ENCODE measurements around the gene POLR1E. TPM values are rescaled to one million over a fixed set of nuclear protein-coding genes. Genes with fewer than 3 reads are reported as not detected.
"Not testable (repeated sequence)": the region's sequence is repeated elsewhere in the genome, so short reads cannot be mapped to it uniquely, and the experiment has no call there.

Gene POLR1E
- total RNA-seq, 1 donor from 2014 or later: 23.2 TPM

DNA sequence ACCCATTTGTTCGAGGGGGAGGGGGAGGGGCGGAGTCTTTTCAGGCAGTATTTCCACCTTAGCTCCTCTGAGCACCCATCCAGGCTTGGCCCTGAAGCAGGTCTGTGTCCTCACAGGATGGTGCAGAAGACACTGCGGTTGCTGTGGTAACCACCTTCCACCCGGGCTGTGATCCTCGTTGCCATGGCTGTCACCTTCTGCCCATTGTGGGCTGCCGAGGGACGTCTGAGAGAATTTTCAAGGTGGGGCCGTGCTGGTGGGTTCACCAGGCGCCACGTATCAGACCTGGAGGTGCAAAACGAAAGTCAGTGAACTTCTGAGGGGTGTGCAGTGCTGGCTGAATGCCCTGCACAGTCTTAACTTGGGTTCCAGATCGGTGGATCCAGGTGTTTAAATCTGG, 26.7 kb downstream of the POLR1E start:
- H3K4me3 ChIP-seq (ENCODE audit: low read depth, low read length): no peak overlapping the region
- TF ChIP-seq, protein P1, sequence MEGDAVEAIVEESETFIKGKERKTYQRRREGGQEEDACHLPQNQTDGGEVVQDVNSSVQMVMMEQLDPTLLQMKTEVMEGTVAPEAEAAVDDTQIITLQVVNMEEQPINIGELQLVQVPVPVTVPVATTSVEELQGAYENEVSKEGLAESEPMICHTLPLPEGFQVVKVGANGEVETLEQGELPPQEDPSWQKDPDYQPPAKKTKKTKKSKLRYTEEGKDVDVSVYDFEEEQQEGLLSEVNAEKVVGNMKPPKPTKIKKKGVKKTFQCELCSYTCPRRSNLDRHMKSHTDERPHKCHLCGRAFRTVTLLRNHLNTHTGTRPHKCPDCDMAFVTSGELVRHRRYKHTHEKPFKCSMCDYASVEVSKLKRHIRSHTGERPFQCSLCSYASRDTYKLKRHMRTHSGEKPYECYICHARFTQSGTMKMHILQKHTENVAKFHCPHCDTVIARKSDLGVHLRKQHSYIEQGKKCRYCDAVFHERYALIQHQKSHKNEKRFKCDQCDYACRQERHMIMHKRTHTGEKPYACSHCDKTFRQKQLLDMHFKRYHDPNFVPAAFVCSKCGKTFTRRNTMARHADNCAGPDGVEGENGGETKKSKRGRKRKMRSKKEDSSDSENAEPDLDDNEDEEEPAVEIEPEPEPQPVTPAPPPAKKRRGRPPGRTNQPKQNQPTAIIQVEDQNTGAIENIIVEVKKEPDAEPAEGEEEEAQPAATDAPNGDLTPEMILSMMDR (conservative IDR thresholded peaks at IDR 0.05; ENCODE audit: low read depth, low read length): no peak
- no peak for DNase-seq (ENCODE audit: low read depth)

DNA sequence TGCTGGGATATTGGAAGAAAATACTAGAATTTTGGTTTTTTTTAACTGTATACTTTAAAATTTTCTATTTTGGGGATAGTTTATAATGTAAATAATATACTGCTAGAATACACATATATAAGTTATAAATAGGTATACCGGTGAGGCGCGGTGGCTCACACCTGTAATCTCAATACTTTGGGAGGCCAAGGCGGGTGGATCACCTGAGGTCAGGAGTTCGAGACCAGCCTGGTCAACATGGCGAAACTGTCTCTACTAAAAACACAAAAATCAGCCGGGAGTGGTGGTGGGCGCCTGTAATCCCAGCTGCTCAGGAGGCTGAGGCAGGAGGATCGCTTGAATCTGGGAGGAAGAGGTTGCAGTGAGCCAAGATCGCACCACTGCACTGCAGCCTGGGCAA, 28.7 kb downstream of the POLR1E start:
- H3K4me3 ChIP-seq (ENCODE audit: low read depth, low read length); DNase-seq (ENCODE audit: low read depth): not testable (repeated sequence)

DNA sequence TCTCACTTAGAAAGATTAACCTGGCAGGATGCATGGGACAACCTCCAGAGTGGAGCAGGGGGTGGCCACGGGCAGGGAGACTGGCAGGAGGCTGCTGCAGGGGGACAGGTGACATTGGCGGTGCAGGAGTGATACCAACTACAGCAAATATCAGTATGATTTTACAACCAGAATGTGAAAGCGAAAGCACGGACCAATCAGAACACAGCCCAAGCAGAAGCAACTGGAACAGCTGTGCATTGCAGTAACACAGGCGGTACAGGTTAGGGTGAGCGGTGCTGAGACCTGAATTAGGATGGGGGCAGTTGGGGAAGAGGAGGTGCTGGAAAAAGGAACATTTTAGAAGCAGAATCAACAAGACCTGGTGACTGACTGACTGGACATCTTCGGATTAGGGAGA, 29.3 kb downstream of the POLR1E start:
- H3K4me3 ChIP-seq (ENCODE audit: low read depth, low read length): no peak overlapping the region
- TF ChIP-seq, protein P1 (conservative IDR thresholded peaks at IDR 0.05; ENCODE audit: low read depth, low read length): no peak
- no peak for DNase-seq (ENCODE audit: low read depth)

DNA sequence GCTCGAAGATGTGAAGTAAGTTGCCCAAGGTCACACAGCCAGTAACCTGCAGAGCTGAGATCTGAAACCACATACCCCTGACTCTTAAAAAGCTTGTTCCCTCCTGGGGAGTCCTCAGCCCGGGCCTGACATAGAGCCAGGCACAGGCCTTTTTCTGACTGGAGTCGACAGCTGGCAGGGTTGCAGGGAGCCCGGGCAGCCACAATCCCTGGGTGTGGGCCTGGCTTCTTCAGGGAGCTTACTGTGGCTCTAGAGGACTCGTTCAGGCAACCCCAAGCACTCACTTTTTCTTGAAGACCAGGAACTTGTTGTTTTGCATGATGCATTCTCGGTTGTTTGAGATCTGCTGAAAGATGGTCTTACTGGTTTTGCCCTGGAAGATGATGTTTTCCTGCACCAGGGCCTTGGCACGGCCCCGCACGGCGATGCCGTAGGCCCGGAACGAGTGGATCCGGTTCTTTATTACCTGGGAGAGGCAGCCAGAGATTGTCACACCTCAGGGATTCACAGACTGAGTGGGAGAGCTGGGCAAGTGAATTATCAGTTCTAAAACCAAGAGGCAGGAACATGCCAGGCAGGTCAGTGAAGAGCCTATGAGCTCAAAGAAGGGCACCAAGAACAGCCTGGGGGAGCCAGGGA, 30.0 kb downstream of the POLR1E start:
- no peak for DNase-seq (ENCODE audit: low read depth)
- TF ChIP-seq, protein P1 (conservative IDR thresholded peaks at IDR 0.05; ENCODE audit: low read depth, low read length): no peak
- no peak overlapping the region for H3K4me3 ChIP-seq (ENCODE audit: low read depth, low read length)

DNA sequence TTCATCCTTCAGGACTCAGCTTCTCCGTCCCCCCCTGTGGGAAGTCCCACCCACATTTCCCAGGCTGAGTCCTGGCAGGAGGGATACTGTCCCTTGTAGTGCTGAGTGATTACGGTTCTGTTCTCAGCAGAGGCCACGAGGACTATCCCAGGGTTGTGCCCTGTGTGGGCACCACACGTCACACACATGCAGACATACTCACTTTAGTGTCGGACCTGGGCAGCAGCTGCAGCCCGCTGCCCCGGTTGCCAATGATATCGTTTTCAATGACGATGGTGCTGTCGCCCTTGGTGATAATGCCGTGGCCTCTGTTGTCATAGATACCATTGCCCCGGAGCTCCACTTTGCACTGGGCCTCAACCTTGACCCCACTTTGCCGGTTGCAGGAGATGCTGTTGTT, 32.2 kb downstream of the POLR1E start:
- no peak for DNase-seq (ENCODE audit: low read depth)
- TF ChIP-seq, protein P1 (conservative IDR thresholded peaks at IDR 0.05; ENCODE audit: low read depth, low read length): no peak
- no peak overlapping the region for H3K4me3 ChIP-seq (ENCODE audit: low read depth, low read length)

DNA sequence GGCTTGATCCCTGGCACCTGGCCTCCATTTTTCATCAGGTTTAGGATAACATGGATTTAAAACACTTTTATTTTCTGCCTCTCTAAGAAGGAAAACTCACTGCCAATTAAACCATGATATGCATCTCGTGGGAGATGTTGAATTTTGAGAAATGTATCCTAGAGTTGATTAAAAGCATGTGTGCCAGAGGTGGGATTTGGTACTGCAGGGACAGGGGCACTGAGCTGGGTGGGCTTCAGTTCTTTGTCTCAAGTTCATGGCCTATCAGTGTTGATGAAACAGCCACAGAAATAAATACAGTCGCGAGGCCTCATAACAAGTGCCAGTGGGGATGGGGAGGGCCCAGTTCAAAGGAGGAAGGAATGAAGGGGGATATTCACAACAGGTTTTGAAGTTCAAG, 34.9 kb downstream of the POLR1E start:
- DNase-seq (ENCODE audit: low read depth): no peak
- TF ChIP-seq, protein P1 (conservative IDR thresholded peaks at IDR 0.05; ENCODE audit: low read depth, low read length): no peak
- H3K4me3 ChIP-seq (ENCODE audit: low read depth, low read length): no peak overlapping the region

DNA sequence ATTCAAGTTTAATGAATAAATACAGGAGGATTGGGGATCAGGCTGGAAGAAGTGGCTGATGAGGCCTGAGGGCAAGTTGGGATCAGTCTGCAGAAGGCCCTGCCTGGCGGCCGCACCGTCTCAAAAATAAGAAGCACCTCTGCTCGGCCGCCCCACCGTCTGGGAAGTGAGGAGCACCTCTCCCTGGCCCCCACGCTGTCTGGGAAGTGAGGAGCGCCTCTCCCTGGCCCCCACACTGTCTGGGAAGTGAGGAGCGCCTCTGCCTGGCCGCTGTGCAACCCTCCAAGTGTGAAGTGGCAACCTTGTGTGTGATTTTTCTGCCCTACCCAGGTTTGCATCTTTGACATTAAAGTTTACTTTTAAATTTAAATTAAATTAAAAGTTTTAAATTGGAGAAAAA, 35.4 kb downstream of the POLR1E start:
- no peak for DNase-seq (ENCODE audit: low read depth)
- H3K4me3 ChIP-seq (ENCODE audit: low read depth, low read length): no peak overlapping the region
- TF ChIP-seq, protein P1 (conservative IDR thresholded peaks at IDR 0.05; ENCODE audit: low read depth, low read length): no peak

Data from epithelial cell of proximal tubule (primary cell).